H1 (cell line): Measurements from ENCODE around the gene TEKT3. TPM values are rescaled to one million over a fixed set of nuclear protein-coding genes. Genes with fewer than 3 reads are reported as not detected.

Source experiments
- CTCF ChIA-PET: fragments of 300-600 bp; sonication (Branson Sonifier 250); formaldehyde crosslinking; loops from one replicate; lab custom pipeline; 2021; ENCODE audit not compliant: partially characterized antibody; lab: Charles Lee
- POLR2A ChIA-PET: fragments of 300-600 bp; sonication (Branson Sonifier 250); formaldehyde crosslinking; loops from one replicate; lab custom pipeline; 2021; ENCODE audit warnings: inconsistent platforms; ENCODE audit not compliant: partially characterized antibody; lab: Charles Lee
- DNase-seq, 2 experiments: peaks; one replicate each; pipeline versions ENCODE4 v3.0.0 to v3.0.0-alpha.2; 2010 to 2022; ENCODE audit warnings: low spot score in 2 of 2, low read depth in 1 of 2, mixed read lengths in 1 of 2
- FAIRE-seq: peaks from 2 replicates; lab custom pipeline; 2011; peaks lifted over from hg19 to GRCh38; lab: Jason Lieb, UNC
- H2AFZ ChIP-seq: 2 replicates; pipeline ENCODE4 v1.8.1; 2012; ENCODE audit warnings: low read length, inconsistent platforms
- H2AK5ac ChIP-seq: 2 replicates; pipeline ENCODE4 v1.6.1; 2013; ENCODE audit warnings: low read depth, low read length
- H2BK120ac ChIP-seq: replicated peaks from 2 replicates; pipeline ENCODE3; 2013; ENCODE audit warnings: low read depth, low read length, inconsistent platforms
- H2BK12ac ChIP-seq: 2 replicates; pipeline ENCODE4 v1.6.1; 2013; ENCODE audit warnings: low read depth, low read length
- H2BK15ac ChIP-seq: 2 replicates; pipeline ENCODE4 v1.6.1; 2013; ENCODE audit warnings: low read length
- H2BK20ac ChIP-seq: 2 replicates; pipeline ENCODE4 v1.6.1; 2013; ENCODE audit warnings: low read length
- H2BK5ac ChIP-seq: 2 replicates; pipeline ENCODE4 v1.6.1; 2013; ENCODE audit warnings: low read depth, low read length
- H3K14ac ChIP-seq: 2 replicates; pipeline ENCODE4 v1.6.1; 2013; ENCODE audit warnings: inconsistent platforms; ENCODE audit not compliant: insufficient read length
- H3K18ac ChIP-seq: 2 replicates; pipeline ENCODE4 v1.6.1; 2013; ENCODE audit warnings: low read length; ENCODE audit errors: extremely low read depth
- H3K23ac ChIP-seq: 2 replicates; pipeline ENCODE4 v1.6.1; 2013; ENCODE audit warnings: inconsistent platforms; ENCODE audit not compliant: insufficient read length
- H3K23me2 ChIP-seq: 2 replicates; pipeline ENCODE4 v1.6.1; 2013; ENCODE audit warnings: low read depth, low read length
- H3K27ac ChIP-seq: 2 replicates; pipeline ENCODE4 v1.6.1; 2011; ENCODE audit warnings: low read depth, low read length, inconsistent platforms
- H3K27me3 ChIP-seq, 4 experiments: replicated peaks in 1 of 4; 1 replicate in 1 of 4; 2 replicates in 3 of 4; pipeline versions ENCODE4 v1.6.1 to v1.8.1; 2011 to 2013; ENCODE audit warnings: low read length in 3 of 4, mild to moderate bottlenecking in 3 of 4, inconsistent platforms in 2 of 4, mixed read lengths in 2 of 4, moderate library complexity in 1 of 4; ENCODE audit not compliant: control insufficient read depth in 3 of 4, insufficient read depth in 3 of 4; ENCODE audit errors: extremely low read depth in 1 of 4
- H3K36me3 ChIP-seq, 4 experiments: 2 replicates each; pipeline versions ENCODE4 v1.6.1 to v1.8.1; 2011 to 2013; ENCODE audit warnings: mild to moderate bottlenecking in 4 of 4, low read length in 3 of 4, moderate library complexity in 2 of 4, control low read depth in 1 of 4, inconsistent platforms in 1 of 4; ENCODE audit not compliant: insufficient read depth in 4 of 4, control insufficient read depth in 2 of 4
- H3K4ac ChIP-seq: replicated peaks from 2 replicates; pipeline ENCODE3; 2013; ENCODE audit warnings: low read length, low read depth, mixed read lengths, inconsistent platforms; ENCODE audit not compliant: insufficient read length
- H3K4me1 ChIP-seq, 4 experiments: replicated peaks in 1 of 4; 1 replicate in 1 of 4; 2 replicates in 3 of 4; pipeline versions ENCODE4 v1.6.1 to v1.8.1; 2011 to 2013; ENCODE audit warnings: low read length in 3 of 4, inconsistent platforms in 2 of 4, mixed read lengths in 1 of 4; ENCODE audit not compliant: insufficient read depth in 4 of 4, control insufficient read depth in 3 of 4
- H3K4me2 ChIP-seq, 2 experiments: 2 replicates each; pipeline versions ENCODE4 v1.6.1 to v1.8.1; 2011 to 2013; ENCODE audit warnings: low read depth in 2 of 2, low read length in 2 of 2, control low read depth in 1 of 2, inconsistent platforms in 1 of 2, mild to moderate bottlenecking in 1 of 2; ENCODE audit not compliant: insufficient read depth in 1 of 2
- H3K4me3 ChIP-seq, 4 experiments: fragments of 200-600, 300-600 bp in 1 of 4; sonication (generic), shearing (Covaris generic), sonication (Bioruptor Twin) in 1 of 4; 2 replicates each; pipeline versions ENCODE4 v1.5.1 to v1.8.1; 2011 to 2016; ENCODE audit warnings: low read length in 4 of 4, low read depth in 3 of 4, control low read depth in 2 of 4, inconsistent platforms in 2 of 4, mild to moderate bottlenecking in 2 of 4, mixed read lengths in 1 of 4, moderate library complexity in 1 of 4; ENCODE audit not compliant: insufficient read depth in 2 of 4; ENCODE audit errors: extremely low read depth in 1 of 4
- H3K56ac ChIP-seq: replicated peaks from 2 replicates; pipeline ENCODE3; 2013; ENCODE audit warnings: low read depth, mild to moderate bottlenecking, mixed read lengths, low read length, inconsistent platforms; ENCODE audit not compliant: insufficient read length
- H3K79me1 ChIP-seq: 2 replicates; pipeline ENCODE4 v1.6.1; 2013; ENCODE audit warnings: low read depth, low read length, control low read depth
- H3K79me2 ChIP-seq, 2 experiments: 2 replicates each; pipeline versions ENCODE4 v1.6.1 to v1.8.1; 2012 to 2013; ENCODE audit warnings: low read length in 2 of 2, mild to moderate bottlenecking in 2 of 2, inconsistent platforms in 1 of 2; ENCODE audit not compliant: insufficient read depth in 2 of 2, control insufficient read depth in 1 of 2
- H3K9ac ChIP-seq, 4 experiments: replicated peaks in 1 of 4; 1 replicate in 1 of 4; 2 replicates in 3 of 4; pipeline versions ENCODE4 v1.6.1 to v1.8.1; 2011 to 2013; ENCODE audit warnings: low read depth in 3 of 4, low read length in 3 of 4, control low read depth in 2 of 4, mild to moderate bottlenecking in 2 of 4, moderate library complexity in 2 of 4, inconsistent platforms in 1 of 4; ENCODE audit errors: extremely low read depth in 1 of 4
- H3K9me3 ChIP-seq, 2 experiments: 2 replicates each; pipeline versions ENCODE4 v1.6.1 to v1.8.1; 2012 to 2013; ENCODE audit warnings: mild to moderate bottlenecking in 2 of 2, moderate library complexity in 2 of 2, control low read depth in 1 of 2, inconsistent platforms in 1 of 2, low read depth in 1 of 2, low read length in 1 of 2, mixed read lengths in 1 of 2; ENCODE audit not compliant: insufficient read depth in 2 of 2
- H4K20me1 ChIP-seq, 2 experiments: replicated peaks in 1 of 2; 2 replicates each; pipeline versions ENCODE3 to v1.8.1; 2011 to 2013; ENCODE audit warnings: inconsistent platforms in 2 of 2, low read length in 2 of 2, mild to moderate bottlenecking in 1 of 2; ENCODE audit not compliant: insufficient read depth in 2 of 2, control insufficient read depth in 1 of 2
- H4K5ac ChIP-seq: 2 replicates; pipeline ENCODE4 v1.6.1; 2013; ENCODE audit warnings: low read length, low read depth, mixed read lengths, inconsistent platforms; ENCODE audit not compliant: insufficient read length
- H4K8ac ChIP-seq: 2 replicates; pipeline ENCODE4 v1.8.0; 2013; ENCODE audit warnings: mild to moderate bottlenecking, moderate library complexity, low read length, inconsistent platforms; ENCODE audit not compliant: insufficient read depth; ENCODE audit errors: extremely low read depth
- H4K91ac ChIP-seq: replicated peaks from 2 replicates; pipeline ENCODE3; 2013; ENCODE audit warnings: low read length, mixed read lengths, inconsistent platforms; ENCODE audit not compliant: insufficient read length
- ATF2 ChIP-seq: IDR thresholded peaks from 2 replicates; pipeline ENCODE4 v1.6.1; 2012; ENCODE audit warnings: low read length, inconsistent platforms
- CBX8 ChIP-seq: fragments of 300-800, 300-1000 bp; sonication (generic); IDR thresholded peaks from 2 replicates; pipeline ENCODE4 v1.7.1; 2016; ENCODE audit warnings: low read depth, low read length, borderline replicate concordance
- CTBP2 ChIP-seq: IDR thresholded peaks from 2 replicates; pipeline ENCODE4 v1.7.0; 2011; ENCODE audit warnings: borderline replicate concordance, mild to moderate bottlenecking, moderate library complexity, mixed read lengths, low read length; ENCODE audit not compliant: insufficient read depth, insufficient read length
- JUND ChIP-seq: IDR thresholded peaks from 2 replicates; pipeline ENCODE4 v1.6.1; 2011; ENCODE audit warnings: mild to moderate bottlenecking, improper control_type of control experiment, low read length
- MAFK ChIP-seq: IDR thresholded peaks from 2 replicates; pipeline ENCODE4 v1.6.1; 2012; ENCODE audit warnings: low read depth, mild to moderate bottlenecking, improper control_type of control experiment, low read length
- NRF1 ChIP-seq: IDR thresholded peaks from 2 replicates; pipeline ENCODE4 v1.6.1; 2011; ENCODE audit warnings: mild to moderate bottlenecking, low read depth, low read length, improper control_type of control experiment
- TEAD4 ChIP-seq: IDR thresholded peaks from 2 replicates; pipeline ENCODE4 v1.6.1; 2012; ENCODE audit warnings: low read depth, low read length, inconsistent platforms, mixed read lengths
- USF2 ChIP-seq: IDR thresholded peaks from 2 replicates; pipeline ENCODE4 v1.6.1; 2011; ENCODE audit warnings: low read length, improper control_type of control experiment
- WGBS, 2 experiments: shearing (Covaris generic) in 1 of 2; methylation state at CpG; one replicate each; pipeline versions ENCODE4 v1.1.6 to v1.1.7; 2013 to 2015; ENCODE audit warnings: low lambda C conversion rate in 2 of 2, mixed read lengths in 2 of 2, inconsistent platforms in 1 of 2, low coverage in 1 of 2, missing lambda C conversion rate in 1 of 2; ENCODE audit not compliant: insufficient replicate concordance in 2 of 2, insufficient coverage in 1 of 2, insufficient read length in 1 of 2; ENCODE audit errors: extremely low coverage in 1 of 2, missing lambda C conversion rate in 1 of 2; 5-methylcytosine and 5-hydroxymethylcytosine counted together
- polyA plus RNA-seq, 7 experiments: library from polyadenylated mRNA; depleted of rRNA in 3 of 7; stranded (reverse) in 5 of 7; unstranded in 2 of 7; fragments of >200 nt in 5 of 7; fragments of 200-250 nt in 2 of 7; gene quantifications; 1 replicate in 5 of 7; 2 replicates in 1 of 7; 4 replicates in 1 of 7; pipeline versions ENCODE4 v1.2.1 to v1.2.3, GENCODE V29; 2011 to 2013; ENCODE audit warnings: missing spikeins in 2 of 7, mixed read lengths in 2 of 7
- total RNA-seq: library from RNA; stranded (reverse); fragmentation: NEBNext Ultra II Directional; extraction: Animal tissue kit (Norgen Biotek cat#: 25700); gene quantifications from 2 replicates; pipeline ENCODE4 v1.2.1, GENCODE V29; 2021

TEKT3 gene
- total and polyA plus RNA-seq, 2 of the 8 experiments (the other 6 are each of a cell fraction or from before 2014, with no cell fraction given), result 2.2 to 2.9 TPM

GRCh38 chr17:15309236-15309635, 32.2 kb downstream of the TEKT3 start:
- H3K79me1 ChIP-seq, result no peaks in the 10 kb centered on the region
- no peak overlapping the region for H3K4ac ChIP-seq
- no peak overlapping the region for H3K14ac ChIP-seq
- H3K4me3 ChIP-seq, result no peak overlapping the region
- no peak overlapping the region for H4K5ac ChIP-seq
- DNase-seq (no peak), FAIRE-seq (no peak)
- H3K9me3 ChIP-seq, result no peaks in the 10 kb centered on the region
- H2BK5ac ChIP-seq, result no peak overlapping the region
- H3K23me2 ChIP-seq, result no peaks in the 10 kb centered on the region
- no peaks in the 10 kb centered on the region for H3K79me2 ChIP-seq
- no peak overlapping the region for H2AFZ ChIP-seq
- H2BK120ac ChIP-seq, result no peak overlapping the region
- H2BK15ac ChIP-seq, result no peak overlapping the region
- no peak overlapping the region for H4K91ac ChIP-seq
- WGBS, 2 experiments, result 98% methylated on average over 3 of the region's 3 CpGs; no CpG with 5 or more reads in 1 of the 2 experiments
- H3K9ac ChIP-seq, result no peak overlapping the region
- H4K20me1 ChIP-seq, result no peaks in the 10 kb centered on the region
- no peaks in the 10 kb centered on the region for H3K27me3 ChIP-seq
- H4K8ac ChIP-seq, result no peak overlapping the region
- ChIA-PET CTCF (interaction anchor here (0.6 kb wide), 1 partner anchor 180 kb away, joined by 3 read pairs; no protein-coding TSS in a partner anchor), POLR2A (no interaction called here)
- H2AK5ac ChIP-seq, result no peak overlapping the region
- H2BK20ac ChIP-seq, result no peak overlapping the region
- H3K27ac ChIP-seq, result no peak overlapping the region
- no peaks in the 10 kb centered on the region for H3K4me1 ChIP-seq
- H3K18ac ChIP-seq, result no peak overlapping the region
- H3K36me3 ChIP-seq, result no peaks in the 10 kb centered on the region
- no peak overlapping the region for H3K4me2 ChIP-seq
- TF ChIP-seq USF2 (no peak), ATF2 (no peak), TEAD4 (no peak), NRF1 (no peak), JUND (no peak), CTBP2 (no peak), MAFK (no peak), CBX8 (no peak)
- H3K56ac ChIP-seq, result no peak overlapping the region
- no peak overlapping the region for H3K23ac ChIP-seq
- H2BK12ac ChIP-seq, result no peak overlapping the region
